ENCODE data around the gene CADPS. TPM values are rescaled to one million over a fixed set of nuclear protein-coding genes. Genes with fewer than 3 reads are reported as not detected.

Gene CADPS
- total RNA-seq, 4 donors from 2014 or later = 0.09 to 4.4 (median 1.6) TPM; not detected in 1

- no peak for TF ChIP-seq CTCF (IDR thresholded peaks at IDR 0.05)
- DNase-seq (ENCODE audit: low spot score) (no peak), ATAC-seq (ENCODE audit: low FRiP score) (no peak)
Observed at GRCh38 chr3:62830727-62831322, 44.4 kb downstream of the CADPS start.

- no peak for TF ChIP-seq CTCF (IDR thresholded peaks at IDR 0.05)
- ATAC-seq (ENCODE audit: low FRiP score) (no peak), DNase-seq (ENCODE audit: low spot score) (no peak)
Observed at GRCh38 chr3:62827550-62827949, 47.7 kb downstream of the CADPS start.

DNA sequence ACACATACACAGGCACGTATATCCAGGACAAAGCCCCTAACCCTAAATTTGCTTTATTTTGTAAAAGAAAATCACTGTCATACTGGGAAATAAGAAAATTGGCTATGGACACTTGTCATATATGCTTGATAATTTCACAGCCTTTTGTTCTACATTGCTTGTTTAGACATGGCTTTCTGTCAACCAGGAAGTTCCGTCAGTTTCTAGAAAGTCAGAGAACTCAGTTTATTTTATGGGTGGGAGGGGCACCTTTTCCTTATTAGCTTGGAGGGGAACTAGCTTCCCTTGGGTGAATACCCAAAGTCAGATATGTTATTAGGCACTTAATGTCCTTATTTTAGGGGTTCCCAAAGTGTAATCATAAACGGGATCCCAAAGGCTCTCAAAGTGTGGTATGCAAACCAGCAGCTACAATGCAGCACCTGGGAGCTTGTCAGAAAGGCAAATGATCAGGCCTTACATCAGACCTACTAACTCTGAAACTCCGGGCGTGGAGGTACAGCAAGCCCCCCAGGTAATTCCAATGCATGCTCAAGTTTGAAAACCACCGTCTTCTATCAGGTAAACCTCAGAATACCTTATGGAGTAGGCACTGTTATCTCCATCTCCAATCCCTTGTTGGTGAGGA, 50.1 kb downstream of the CADPS start:
- no peak for TF ChIP-seq CTCF (IDR thresholded peaks at IDR 0.05)
- DNase-seq (ENCODE audit: low spot score) (no peak), ATAC-seq (ENCODE audit: low FRiP score) (no peak)

DNA sequence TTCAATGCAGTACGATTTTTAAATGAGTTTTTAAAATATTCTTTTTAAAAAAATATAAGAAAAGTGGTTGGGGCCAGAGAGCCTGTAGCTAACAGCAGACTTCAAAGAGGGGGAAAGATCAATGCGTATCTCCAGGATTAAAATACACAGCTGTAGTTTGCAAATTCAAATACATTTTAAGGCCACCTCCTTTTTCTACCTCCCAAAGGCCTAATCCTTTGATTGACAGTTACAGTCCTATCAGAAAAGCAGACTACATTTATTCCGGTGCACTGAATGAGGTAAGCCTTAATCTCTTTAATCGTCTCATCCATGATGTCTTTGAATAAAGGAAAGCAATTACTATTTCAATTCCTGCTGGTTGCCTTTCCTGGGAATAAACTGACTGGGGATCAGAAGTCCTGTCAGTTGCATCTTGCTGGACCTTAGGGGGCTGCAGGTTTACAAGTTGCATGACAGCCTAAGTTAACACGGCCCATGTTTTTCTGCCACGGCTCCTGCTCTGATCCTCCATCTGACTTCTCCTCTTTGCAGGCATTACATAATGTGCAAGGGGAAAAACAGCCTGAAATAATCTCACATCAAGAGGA, 51.7 kb downstream of the CADPS start:
- no peak for DNase-seq (ENCODE audit: low spot score)
- no peak for ATAC-seq (ENCODE audit: low FRiP score)
- no peak for TF ChIP-seq CTCF (IDR thresholded peaks at IDR 0.05)

DNA sequence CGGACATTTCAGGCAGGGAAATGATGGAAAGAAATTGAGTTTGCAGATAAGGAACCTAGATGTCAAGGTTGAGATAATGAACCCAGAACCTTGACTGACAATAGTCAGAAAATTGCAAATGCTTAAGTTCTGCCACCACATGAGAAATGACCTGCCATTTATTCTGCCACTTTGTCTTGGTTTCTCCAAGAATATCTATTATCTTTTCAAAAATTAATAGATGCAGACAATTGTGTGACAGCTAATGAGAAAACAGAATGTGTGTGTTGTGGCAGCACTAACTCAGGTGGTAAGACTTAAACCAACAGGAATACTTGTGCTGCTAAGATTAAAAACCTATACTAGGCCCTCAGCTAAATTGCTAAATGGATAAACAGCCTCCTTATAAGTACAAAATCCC, 52.3 kb downstream of the CADPS start:
- no peak for TF ChIP-seq CTCF (IDR thresholded peaks at IDR 0.05)
- ATAC-seq (ENCODE audit: low FRiP score) (no peak), DNase-seq (ENCODE audit: low spot score) (no peak)

DNA sequence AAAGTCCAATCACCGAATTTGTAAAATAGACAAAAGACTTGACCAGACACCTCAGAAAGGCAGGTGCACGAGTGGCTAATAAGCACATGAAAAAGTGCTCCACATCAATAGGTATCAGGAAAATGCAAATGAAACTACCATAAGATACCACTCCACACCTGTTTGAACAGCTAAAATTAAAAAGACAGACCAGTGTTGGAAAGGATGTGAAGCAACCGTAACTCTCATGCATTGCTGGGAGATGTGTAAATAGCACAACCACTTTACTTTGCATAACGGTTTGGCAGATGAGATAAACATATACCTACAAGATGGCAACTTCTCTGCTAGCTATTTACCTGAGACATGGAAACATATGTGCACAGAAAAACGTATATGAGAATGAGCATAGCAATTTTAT, 56.9 kb downstream of the CADPS start:
- no peak for TF ChIP-seq CTCF (IDR thresholded peaks at IDR 0.05)
- no peak for DNase-seq (ENCODE audit: low spot score)
- no peak for ATAC-seq (ENCODE audit: low FRiP score)

DNA sequence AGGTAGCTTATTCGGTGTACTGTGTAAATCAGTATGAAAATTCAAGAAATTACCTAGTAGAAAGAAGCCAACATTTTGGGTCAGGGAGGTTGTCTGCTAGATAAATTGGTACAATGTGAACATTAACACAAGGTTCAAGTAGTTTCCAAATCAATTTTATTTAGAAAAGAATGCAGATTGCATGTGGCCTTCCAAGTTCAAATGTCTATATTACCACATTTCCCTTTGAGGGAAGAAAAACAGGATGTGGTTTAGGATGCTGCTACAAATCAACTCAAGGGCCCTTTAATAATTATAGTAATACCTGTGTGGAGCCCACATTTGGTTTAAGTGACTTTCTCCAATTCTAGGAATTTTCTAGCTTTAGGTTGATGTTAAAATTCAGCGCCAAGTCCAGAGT, 57.5 kb downstream of the CADPS start:
- TF ChIP-seq CTCF (IDR thresholded peaks at IDR 0.05) = no peak
- DNase-seq (ENCODE audit: low spot score) = no peak
- ATAC-seq (ENCODE audit: low FRiP score) = no peak

All from omental fat pad (tissue), 4 donors.